Fibroblast of skin of scalp (primary cell): ENCODE data around the gene TBC1D8.

Experiments used
- DNase-seq: peaks from one replicate; pipeline ENCODE4 v3.0.0-alpha.2; 2013

Gene TBC1D8

DNA sequence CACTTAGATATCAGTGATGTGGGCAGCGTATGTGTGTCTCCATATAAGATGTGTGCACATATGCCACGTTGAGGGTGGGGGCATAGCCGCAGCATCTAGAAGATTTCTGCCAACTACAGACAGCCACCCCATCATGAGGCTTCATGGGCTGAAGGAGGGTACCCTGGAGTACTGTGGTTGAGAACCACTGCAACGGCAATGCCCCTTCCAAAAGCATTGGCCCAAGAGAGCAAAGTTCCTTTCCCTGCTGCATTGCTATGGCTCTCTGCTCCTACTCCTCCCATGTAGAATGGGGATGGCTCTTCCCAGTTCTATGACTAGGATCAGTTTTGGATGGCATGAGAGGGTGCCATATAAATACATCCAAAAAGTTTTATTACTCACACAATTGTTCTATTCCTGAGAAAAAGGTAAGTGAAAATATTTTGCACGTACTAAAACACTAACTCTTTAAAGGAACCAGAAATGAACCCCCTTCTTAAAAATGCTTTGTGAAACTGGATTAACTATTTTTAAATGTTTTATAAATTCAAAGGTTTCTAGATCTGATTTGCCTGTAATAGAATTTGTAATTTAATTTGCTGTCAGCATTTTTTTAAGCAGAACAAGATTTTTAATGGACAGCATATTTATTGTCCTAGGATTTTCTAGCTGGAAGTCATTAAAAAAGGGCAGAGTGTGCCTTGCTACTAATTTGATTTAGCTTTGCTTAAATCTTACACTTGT is 153.5 kb downstream of the TBC1D8 start:
- DNase-seq: no peak

DNA sequence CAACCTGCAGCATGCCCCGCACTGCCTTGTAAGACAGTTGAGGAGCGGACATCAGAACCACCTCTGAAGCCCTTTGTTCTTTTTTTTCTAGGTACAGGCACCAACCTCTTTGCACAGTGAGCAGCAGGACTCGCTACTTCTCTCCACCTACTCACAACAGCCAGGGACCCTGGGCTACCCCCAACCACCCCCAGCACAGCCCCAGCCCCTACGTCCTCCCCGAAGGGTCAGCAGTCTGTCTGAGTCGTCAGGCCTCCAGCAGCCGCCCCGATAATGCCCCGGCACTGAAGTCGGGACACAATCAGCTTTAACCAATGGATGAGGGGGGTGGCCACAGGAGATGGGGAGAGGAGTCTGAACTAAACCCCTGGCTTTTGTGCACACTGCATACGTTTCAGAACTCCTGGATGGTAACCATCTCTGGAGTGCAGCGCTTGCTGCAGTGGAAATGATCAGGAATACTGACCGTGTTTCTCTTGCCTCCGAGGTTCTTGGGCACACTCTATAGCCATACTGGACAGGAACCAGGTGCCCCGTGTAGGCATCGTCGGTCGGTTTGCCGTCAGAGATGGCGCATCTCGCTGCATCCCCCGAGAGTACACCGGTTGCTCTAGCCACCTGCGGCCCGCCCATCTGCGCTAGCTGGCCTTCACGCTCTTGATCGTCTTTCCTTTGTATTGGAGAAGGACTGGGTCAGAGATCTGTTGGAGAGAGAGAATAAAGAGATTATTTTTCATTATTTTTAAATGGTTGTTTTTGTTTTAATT is 155.7 kb downstream of the TBC1D8 start:
- no peak for DNase-seq

DNA sequence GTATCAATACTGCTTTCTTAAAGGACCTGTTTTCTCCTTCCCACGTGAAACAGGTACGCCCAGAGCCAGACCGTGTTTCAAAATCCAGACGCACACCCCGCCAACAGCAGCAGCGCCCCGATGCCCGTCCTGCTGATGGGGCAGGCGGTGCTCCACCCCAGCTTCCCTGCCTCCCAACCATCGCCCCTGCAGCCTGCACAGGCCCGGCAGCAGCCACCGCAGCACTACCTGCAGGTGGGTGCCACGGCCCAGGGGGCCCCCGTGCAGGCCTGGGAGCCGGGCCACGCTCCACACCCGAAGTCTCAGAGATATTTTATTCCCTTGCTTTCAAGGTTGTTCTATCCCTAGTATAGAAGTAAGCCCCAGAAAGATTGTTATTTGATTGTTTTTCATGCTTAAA is 157.9 kb downstream of the TBC1D8 start:
- DNase-seq: no peak

DNA sequence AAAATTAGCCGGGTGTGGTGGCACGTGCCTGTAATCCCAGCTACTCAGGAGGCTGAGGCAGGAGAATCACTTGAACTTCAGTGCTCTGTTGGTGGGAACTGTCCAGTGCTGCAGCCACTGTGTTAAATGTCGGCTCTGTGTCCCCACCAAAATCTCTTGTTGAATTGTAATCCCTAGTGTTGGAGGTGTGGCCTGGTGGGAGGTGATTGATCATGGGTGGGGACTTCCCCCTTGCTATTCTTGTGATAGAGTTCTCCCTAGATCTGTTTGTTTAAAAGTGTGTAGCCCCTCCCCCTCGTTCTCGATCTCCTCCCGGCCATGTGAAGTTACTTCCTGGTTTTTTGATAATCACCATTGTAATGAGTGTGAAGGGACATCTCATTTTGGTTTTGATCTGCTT is 158.9 kb downstream of the TBC1D8 start:
- no peak for DNase-seq

DNA sequence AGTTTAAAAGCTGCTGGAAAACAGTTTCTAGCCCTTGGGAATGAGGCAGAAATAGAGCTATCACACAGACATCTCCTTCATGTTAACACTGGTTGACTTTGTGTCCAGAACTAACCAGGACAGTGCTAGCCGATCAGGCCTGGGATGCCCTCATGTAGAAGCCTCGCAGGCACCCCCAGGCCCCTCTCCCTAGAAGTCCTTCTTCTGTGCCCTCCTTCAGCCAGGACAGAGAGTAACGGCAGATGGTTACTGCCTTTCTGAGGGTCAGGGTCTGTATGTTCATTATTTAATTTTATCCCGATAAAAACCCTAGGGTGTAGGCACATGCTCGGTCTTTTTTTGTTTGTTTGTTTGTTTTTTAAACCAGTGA is 159.8 kb downstream of the TBC1D8 start:
- DNase-seq: no peak

DNA sequence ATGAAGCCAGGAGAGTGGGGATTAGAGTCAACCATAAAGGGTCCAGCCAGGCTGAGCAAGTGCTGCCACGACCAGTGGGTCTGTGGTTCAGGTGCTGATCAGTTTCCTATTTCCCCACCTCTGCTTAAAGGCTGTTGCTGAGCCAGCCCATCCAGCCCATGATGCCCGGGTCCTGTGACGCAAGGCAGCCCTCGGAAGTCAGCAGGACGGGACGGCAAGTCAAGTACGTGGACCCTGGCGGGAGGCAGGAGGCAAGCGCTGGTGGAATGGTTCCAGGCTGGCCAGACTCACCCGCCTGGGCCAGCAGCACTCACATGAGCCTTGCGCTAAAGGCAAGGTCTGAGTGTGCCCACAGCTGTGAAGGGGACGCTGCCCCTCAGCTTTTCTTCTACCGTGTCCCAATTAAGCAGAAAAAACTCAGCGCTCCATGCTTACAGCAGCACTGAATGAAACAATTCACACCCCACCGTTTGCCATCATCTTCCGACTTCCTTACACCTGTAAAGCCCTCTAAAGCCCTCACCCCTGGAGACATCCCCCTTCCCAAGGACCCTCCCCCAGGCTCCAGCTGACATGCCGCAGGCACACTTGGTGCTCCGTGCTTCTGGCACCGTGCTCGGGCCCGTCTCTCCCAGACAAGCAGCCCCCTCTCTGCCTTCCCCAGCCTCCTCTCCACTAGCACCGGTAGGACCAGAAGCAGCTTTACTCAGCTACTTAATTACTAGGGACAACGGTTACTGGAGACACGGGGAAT is 160.4 kb downstream of the TBC1D8 start:
- no peak for DNase-seq

DNA sequence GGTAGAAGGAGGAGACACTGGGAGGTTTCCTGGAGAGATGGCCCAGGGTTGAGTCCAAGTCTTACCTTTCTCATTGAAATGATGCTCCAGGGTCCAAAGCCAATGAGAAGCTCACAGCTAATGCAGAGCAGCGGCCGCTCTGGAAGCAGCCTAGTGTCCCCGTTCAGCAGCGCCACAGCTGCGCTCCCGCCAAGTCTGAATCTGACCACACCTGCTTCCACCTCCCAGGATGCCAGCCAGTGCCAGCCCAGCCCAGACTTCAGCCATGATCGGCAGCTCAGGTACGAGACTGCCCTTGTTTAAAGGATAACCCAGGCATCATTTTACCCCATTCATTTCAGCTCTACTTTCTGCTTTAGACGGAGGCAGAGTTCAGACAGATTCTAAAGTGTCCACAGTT is 161.0 kb downstream of the TBC1D8 start:
- no peak for DNase-seq

DNA sequence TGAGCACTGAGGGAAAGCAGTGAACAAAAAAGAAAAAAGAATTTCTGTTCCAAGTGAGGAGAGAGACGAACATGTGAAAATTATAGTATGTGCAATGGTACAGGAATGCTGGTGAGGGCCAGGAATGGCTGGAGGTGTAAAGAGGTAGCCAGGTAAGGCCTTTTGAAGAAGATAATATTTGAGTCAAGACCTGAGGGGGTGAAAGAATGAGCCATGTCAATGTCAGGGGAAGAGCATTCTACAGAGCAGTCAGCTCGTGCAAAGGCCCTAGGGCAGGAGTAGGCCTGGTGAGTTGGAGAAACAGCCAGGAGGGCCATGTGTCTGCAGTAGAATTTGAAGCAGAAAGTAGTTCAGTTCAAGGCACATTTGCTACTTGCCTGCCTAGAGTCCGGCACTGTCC is 161.5 kb downstream of the TBC1D8 start:
- DNase-seq: no peak

DNA sequence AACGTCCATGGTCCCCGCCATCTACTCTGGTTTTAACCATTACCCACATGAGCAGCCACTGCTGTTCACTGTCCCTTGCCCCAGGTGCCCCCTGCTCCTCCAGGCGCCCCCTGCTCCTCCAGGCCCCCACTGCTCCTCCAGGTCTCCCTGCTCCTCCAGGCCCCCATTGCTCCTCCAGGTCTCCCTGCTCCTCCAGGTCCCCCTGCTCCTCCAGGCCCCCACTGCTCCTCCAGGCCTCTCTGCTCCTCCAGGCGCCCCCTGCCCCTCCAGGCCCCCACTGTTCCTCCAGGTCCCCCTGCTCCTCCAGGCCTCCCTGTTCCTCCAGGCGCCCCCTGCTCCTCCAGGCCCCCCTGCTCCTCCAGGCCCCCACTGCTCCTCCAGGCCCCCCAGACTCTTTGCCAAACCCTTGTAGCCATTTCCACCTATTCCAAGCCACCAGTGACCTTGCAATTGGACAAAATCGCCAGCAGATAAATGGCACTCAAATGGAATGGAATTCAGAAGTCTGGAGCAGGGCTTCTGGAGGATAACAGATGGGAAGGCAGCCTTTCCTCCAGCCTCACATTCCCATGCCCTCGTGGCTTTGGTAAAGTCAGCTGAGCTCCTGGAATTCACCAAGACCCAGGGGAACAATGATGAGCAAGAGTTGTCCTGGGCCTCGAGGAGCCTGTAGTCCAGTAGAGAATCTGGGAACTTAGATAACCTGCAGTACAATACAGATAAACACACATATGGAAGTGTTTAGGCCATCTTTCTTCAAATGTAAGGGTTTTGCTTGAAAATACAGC is 162.4 kb downstream of the TBC1D8 start:
- peak; percentile 79 for DNase-seq

DNA sequence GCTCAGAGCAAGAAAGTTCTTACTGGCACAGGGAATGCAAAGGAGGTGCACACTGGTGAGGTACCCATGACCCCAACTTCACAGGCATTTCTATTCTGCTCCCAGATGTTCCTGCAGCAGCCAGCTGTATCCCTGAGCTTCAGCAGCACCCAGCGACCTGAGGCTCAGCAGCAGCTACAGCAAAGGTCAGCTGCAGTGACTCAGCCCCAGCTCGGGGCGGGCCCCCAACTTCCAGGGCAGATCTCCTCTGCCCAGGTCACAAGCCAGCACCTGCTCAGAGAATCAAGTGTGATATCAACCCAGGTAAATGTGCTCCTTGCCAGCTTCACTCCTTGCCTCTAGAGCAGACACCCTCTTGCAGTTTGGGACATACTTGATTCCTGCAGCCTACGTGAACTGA is 163.2 kb downstream of the TBC1D8 start:
- DNase-seq: no peak

DNA sequence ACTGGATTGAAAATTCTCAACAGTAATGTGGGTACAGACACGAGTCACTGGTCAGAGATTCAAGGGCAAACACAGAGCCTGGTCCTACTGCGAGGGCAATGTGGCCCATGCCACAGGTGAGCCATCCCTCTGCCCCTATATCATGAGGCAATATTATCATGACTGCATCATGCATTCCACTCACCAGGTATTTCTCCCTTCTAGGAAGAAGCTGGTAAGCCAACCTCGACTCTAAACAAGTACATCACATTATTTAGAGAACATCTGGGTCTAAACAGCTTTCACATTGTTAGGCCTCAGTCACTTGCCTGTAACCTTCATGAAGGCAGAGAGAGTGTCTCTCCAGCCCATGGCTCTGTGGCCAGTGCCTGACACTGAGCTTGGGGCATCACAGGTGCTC is 163.6 kb downstream of the TBC1D8 start:
- no peak for DNase-seq

DNA sequence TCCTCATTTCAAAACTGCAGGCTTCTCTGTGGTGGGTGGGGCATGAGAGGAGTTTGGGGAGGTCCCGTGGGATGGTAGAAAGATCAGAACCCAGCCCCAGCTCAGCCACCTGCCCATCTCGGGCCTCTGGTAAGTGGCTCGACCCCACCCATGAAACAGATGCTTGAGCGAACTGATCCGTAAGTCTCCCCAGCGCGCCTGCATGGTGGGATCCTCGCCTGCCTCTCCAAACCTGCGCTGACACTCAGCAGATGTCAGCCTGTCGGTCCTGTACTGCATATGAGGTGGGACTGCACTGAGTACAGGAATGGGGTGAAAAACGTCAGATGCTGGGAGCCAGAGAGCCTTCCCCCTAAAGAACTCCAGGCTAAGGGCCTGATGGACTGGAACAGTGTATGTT is 165.0 kb downstream of the TBC1D8 start:
- DNase-seq: no peak

DNA sequence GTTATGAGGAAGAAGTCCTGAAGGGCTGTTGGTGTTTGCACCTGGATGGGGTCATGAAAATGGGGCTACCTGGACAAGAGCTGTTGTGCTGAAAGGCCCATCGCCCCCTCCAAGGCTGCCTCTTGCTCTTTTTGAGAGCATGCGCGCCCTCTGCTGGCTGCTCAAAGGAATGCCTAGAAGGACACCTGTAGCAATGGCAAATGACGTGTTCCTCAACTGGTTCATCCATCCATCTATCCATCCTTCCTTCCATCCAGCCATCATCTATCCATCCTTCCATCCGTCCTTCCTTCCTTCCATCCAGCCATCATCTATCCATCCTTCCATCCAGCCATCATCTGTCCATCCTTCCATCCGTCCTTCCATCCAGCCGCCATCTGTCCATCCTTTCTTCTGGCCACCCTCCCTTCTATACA is 166.3 kb downstream of the TBC1D8 start:
- peak; percentile 73 for DNase-seq

DNA sequence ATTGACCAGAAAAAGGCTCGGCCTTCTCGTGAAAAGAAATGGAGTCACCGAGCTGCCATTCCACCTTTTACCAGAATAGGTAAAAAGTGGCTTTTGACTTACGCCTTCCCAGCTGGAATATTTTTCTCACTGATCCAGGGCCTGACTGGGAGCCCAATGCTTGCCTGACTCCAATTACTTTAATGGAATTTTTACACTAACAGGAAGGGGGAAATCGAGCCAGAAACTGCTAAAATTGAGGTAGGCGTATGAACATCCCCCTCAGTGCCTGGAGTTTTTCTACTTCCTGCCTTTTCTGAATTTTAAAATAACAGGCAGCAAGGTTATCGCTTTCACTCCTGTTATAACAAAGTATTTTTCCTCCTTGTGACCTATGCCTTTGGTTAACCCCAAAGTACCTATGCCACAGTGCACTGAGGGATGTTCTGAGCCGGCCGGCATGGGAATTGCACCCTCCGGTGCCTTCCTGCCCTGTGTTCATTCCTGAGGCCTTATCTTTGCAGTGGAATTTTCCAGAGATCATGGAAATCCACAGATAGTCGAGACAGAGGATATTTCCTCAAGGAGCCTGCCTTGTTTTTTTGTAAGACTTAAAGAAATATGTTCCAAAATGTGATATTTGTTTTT is 167.4 kb downstream of the TBC1D8 start:
- DNase-seq: no peak

DNA sequence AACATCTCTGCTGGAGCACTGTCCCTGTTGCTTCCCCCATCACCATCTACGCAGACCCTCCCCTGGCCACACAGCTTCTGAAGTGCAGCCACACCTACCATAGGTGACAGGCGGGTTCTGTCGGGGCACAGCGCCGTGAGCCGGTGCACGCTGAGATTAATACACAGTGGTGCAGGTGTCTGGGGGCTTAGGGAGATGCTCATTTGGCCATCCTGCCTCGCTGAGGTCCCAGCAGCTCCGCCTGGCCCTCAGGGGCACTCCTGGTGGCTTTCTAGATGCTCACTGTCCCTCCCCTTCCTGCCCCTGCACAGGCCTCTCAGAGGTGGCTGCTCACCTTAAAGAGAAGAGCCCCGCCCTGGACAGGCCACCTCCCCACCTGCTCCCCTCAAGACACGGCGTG is 168.0 kb downstream of the TBC1D8 start:
- no peak for DNase-seq

DNA sequence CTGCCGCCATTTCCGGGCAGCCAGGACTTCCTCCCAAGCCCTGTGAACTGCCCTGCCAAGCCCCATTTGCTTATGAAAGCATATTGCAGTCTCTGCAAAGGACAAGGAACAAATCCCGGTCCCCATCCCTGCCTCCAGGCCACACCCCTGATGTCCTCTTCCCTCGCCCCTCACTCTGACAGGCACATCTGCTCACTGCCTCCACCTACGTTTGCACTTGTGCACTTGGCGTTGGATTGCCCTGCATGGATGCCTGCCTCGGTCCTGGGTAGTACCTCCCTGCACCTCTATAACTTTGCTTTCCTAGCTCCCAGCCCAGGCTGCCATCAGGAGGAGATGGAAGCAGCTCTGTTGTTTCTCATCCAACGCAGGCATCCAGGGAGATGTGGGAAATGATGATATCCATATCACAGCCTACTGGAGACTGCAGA is 168.7 kb downstream of the TBC1D8 start:
- no peak for DNase-seq

DNA sequence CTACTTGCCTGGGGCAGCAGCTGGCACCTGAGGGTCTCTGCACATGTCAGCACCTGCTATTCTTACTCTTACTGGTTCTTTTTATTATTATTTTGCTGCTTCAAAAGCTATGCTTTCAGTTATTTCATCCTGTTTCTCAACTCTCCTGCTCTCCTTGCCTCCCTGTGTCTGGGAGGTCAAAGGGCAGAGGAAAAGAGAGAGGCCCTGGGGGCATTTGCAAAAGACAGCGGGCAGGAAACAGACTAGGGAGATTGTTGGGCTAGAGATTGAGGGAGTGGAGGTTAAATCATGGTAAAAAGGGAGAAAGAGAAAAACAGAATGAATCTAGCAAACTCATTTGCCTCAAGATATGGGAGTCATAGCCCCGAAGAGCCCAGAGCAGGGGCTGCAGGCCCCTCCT is 170.2 kb downstream of the TBC1D8 start:
- no peak for DNase-seq

DNA sequence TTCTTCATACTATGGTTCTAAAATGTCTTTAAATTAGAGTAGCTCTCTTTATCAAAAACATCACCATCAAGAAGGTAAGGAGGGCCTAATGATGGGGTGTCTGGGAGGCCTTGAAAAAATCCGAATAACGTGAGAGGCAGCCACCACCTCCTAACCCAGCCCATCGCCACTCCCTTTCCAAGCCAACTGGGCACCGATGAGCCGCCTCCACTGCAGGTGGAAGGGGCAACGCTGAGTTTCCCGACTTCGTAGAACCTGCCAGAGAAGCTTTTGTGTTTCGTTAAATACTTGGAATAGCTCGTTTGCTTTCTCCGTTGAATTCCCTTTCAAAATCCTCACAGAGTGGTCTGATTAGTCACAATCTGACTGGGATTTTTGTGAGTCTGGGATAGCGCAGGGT is 171.1 kb downstream of the TBC1D8 start:
- DNase-seq: no peak

DNA sequence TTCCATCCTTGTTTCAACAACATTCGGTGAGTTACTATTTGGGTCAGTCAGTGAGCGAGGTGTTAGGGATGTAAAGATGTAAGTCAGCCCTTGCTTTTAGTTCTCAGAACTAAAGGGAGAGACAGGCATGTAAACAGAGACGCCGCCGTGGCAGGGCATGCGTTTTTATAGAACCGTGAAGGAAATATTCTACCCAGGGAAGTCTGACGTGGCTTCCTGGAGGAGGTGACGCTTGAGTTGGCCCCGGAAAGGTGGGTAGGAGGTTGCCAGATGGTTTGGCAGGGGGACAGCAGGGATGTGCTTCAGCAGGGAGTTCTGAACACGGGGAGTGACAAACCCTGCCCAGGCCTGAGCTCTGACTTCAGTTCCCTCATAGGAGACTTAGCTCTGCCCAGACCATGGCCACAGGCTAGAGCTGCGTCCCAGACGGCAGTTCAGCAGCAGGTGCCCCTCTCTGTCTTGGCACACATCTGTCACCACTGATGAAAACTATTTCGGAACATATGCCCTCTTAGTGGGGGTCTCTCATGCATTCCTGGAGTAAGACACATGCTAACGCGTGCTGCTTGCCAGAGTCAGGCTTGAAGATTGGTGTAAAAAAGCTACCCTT is 172.5 kb downstream of the TBC1D8 start:
- peak; percentile 26 for DNase-seq

DNA sequence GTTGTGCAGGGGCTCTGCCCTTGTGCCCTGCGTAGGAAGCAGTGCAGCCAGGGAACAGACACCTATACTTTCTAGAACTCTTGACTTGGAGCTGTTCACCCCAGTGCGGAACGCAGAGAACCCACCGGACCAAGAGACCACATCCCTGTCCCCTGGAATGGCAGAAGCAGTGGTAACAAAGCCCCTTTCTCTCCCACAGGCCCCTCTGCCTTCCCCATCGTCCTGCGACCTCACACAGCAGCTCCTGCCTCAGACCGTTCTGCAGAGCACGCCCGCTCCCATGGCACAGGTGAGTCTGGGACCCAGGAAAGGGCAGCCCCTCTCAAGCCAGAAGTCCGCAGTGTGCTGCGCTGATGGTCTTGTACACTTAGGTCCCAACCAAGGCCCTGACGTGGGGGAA is 173.7 kb downstream of the TBC1D8 start:
- DNase-seq: no peak

DNA sequence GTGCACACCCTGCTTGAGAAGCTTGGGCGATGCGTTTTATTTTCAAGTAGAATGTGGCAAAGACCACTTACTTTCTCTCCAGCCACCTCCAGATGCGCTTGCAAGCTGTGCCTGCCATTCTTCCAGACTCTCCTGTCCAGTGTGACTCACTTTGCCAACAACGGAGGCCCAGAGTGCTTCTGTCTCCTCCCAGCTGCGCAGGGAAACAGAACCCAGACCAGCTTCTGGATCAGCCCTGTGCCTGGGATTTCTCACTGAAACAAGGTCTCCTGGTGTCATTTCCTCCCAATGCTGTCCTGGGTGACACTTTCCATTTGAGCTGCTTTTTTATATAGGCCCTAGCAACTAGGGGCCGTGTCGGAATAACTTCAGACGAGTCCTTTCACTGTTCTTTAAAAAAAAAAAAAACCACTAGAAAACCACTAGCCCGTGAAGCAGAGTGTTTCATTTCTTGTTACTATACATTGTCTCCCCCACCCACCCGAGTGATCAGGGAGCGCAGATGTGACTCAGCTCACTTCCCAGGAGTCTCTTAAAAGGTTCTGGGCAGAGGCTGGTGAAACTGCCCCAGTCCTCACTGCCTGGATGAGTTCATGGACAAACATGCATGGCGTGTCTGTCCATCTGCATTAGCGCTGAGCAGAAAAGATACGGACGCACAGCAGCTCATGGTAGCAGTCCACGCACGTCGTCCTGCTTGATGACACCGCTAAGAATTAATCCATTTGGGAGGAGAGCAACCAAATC is 174.4 kb downstream of the TBC1D8 start:
- peak; percentile 41 for DNase-seq
